C4-2B (cell line): ENCODE measurements around the gene RAB6B.

Experiments used
- ZFX ChIP-seq: fragments of 450-650 bp; IDR thresholded peaks from 2 replicates; pipeline ENCODE4 v1.6.1; 2017
- TF ChIP-seq, protein P1 (sequence below): fragments of 450-650 bp; conservative IDR thresholded peaks from 2 replicates; pipeline ENCODE4 v1.5.1; 2017; ENCODE audit warnings: mild to moderate bottlenecking

DNA sequence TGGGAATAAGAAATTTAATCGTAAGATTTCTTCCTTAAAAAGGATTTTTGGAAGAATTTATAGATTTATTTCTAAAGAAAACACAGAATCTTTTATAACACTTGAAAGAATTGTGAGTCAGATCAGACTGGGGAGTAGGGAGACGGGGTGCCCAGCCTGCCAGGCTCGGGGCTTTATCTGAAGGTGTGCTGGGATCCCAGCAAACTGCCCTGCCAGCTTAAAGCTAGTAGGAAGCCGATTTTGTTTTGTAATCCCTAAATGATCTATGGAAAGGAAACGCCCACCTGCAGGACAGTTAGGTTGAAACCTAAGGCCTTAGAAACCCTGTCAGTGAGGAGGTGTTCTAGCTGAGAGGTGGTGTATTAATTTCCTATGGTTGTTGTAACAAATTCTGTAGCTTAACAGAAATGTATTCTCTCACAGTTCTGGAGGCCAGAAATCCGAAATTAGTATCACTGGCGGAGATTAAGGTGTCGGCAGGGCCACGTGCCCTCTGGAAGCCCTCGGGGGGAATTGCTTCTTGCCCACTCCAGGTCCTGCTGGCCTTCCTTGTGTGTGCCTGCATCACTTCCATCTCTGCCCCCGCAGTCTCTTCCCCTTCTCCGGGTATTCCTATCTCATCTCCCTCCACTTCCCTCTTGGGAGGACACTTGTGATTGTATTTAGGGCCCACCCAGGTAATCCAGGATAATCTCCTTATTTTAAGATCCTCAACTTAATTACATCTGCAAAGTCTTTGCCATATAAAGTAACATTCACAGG is 19.3 kb upstream of the RAB6B start:
- TF ChIP-seq, protein P1, sequence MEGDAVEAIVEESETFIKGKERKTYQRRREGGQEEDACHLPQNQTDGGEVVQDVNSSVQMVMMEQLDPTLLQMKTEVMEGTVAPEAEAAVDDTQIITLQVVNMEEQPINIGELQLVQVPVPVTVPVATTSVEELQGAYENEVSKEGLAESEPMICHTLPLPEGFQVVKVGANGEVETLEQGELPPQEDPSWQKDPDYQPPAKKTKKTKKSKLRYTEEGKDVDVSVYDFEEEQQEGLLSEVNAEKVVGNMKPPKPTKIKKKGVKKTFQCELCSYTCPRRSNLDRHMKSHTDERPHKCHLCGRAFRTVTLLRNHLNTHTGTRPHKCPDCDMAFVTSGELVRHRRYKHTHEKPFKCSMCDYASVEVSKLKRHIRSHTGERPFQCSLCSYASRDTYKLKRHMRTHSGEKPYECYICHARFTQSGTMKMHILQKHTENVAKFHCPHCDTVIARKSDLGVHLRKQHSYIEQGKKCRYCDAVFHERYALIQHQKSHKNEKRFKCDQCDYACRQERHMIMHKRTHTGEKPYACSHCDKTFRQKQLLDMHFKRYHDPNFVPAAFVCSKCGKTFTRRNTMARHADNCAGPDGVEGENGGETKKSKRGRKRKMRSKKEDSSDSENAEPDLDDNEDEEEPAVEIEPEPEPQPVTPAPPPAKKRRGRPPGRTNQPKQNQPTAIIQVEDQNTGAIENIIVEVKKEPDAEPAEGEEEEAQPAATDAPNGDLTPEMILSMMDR: no peak
- TF ChIP-seq ZFX: no peak
